OCI-LY1 (cell line): ENCODE results near the gene EREG.

Source experiments
- H2AFZ ChIP-seq: fragments of 200-600 bp; sonication (generic), shearing (Covaris generic); 2 replicates; pipeline ENCODE4 v1.6.0; 2014; ENCODE audit warnings: antibody characterized with exemption, mild to moderate bottlenecking, low read length
- H3F3A ChIP-seq: fragments of 200-600 bp; sonication (generic), shearing (Covaris generic); 2 replicates; pipeline ENCODE4 v1.6.0; 2014; ENCODE audit warnings: mild to moderate bottlenecking, antibody characterized with exemption, low read length, moderate library complexity; ENCODE audit not compliant: insufficient read depth
- H3K27ac ChIP-seq: fragments of 200-600 bp; sonication (generic); 2 replicates; pipeline ENCODE4 v1.5.1; 2014; ENCODE audit warnings: low read length, mixed run types, mild to moderate bottlenecking, low read depth; ENCODE audit not compliant: poor library complexity, severe bottlenecking
- H3K27me3 ChIP-seq: fragments of 200-600 bp; sonication (generic); 2 replicates; pipeline ENCODE4 v1.6.0; 2014; ENCODE audit warnings: antibody characterized with exemption, mild to moderate bottlenecking, low read length, moderate library complexity; ENCODE audit not compliant: insufficient read depth
- H3K36me3 ChIP-seq: fragments of 200-600 bp; sonication (generic); 2 replicates; pipeline ENCODE4 v1.6.1; 2014; ENCODE audit warnings: mild to moderate bottlenecking, antibody characterized with exemption, low read length, moderate library complexity, mixed read lengths; ENCODE audit not compliant: insufficient read depth
- H3K4me1 ChIP-seq: fragments of 200-600 bp; sonication (generic); 2 replicates; pipeline ENCODE4 v1.5.1; 2014; ENCODE audit warnings: mild to moderate bottlenecking, low read length, moderate library complexity; ENCODE audit not compliant: insufficient read depth, severe bottlenecking
- H3K4me2 ChIP-seq: fragments of 200-600 bp; sonication (generic), shearing (Covaris generic); 2 replicates; pipeline ENCODE4 v1.6.1; 2014; ENCODE audit warnings: low read length
- H3K4me3 ChIP-seq: fragments of 200-600 bp; sonication (generic); 2 replicates; pipeline ENCODE4 v1.5.1; 2014; ENCODE audit warnings: low read length, low read depth, mild to moderate bottlenecking, mixed read lengths; ENCODE audit not compliant: poor library complexity, severe bottlenecking
- H3K79me2 ChIP-seq: fragments of 200-600 bp; shearing (Covaris generic); 2 replicates; pipeline ENCODE4 v1.6.1; 2016; ENCODE audit warnings: mixed run types, low read length, mixed read lengths; ENCODE audit not compliant: insufficient read depth
- H3K9ac ChIP-seq: fragments of 200-600 bp; sonication (generic), shearing (Covaris generic); 2 replicates; pipeline ENCODE4 v1.6.1; 2014; ENCODE audit warnings: mild to moderate bottlenecking, low read length, mixed read lengths
- H3K9me2 ChIP-seq: fragments of 200-600 bp; sonication (generic), shearing (Covaris generic); 2 replicates; pipeline ENCODE4 v1.6.1; 2014; ENCODE audit warnings: low read depth, mild to moderate bottlenecking, low read length, mixed read lengths
- H3K9me3 ChIP-seq: fragments of 200-600 bp; shearing (Covaris generic); 2 replicates; pipeline ENCODE4 v1.6.1; 2014; ENCODE audit warnings: low read length, mixed read lengths
- H4K20me1 ChIP-seq: fragments of 200-600 bp; sonication (generic), shearing (Covaris generic); 2 replicates; pipeline ENCODE4 v1.6.0; 2016; ENCODE audit warnings: mild to moderate bottlenecking, low read length; ENCODE audit not compliant: insufficient read depth
- EZH2 ChIP-seq: fragments of 200-600 bp; sonication (generic), shearing (Covaris generic); IDR thresholded peaks from 2 replicates; pipeline ENCODE4 v1.8.0; 2017; ENCODE audit warnings: borderline replicate concordance, mixed run types, mild to moderate bottlenecking, antibody characterized with exemption, low read length, moderate library complexity, mixed read lengths
- TF ChIP-seq, protein P1 (sequence below): fragments of 200-600 bp; sonication (generic), shearing (Covaris generic); IDR thresholded peaks from 2 replicates; pipeline ENCODE4 v1.5.1; 2017; ENCODE audit warnings: mild to moderate bottlenecking, antibody characterized with exemption, low read length, moderate library complexity, mixed read lengths

EREG gene

GRCh38 chr4:74324262-74324661 lies 40.7 kb upstream of the EREG start:
- no peaks in the 10 kb centered on the region for H3K79me2 ChIP-seq
- no peaks in the 10 kb centered on the region for H3F3A ChIP-seq
- H3K9me2 ChIP-seq = no peaks in the 10 kb centered on the region
- H3K4me2 ChIP-seq = no peak overlapping the region
- H3K4me3 ChIP-seq = no peak overlapping the region
- no peaks in the 10 kb centered on the region for H3K4me1 ChIP-seq
- no peak overlapping the region for H3K27ac ChIP-seq
- no peaks in the 10 kb centered on the region for H3K27me3 ChIP-seq
- no peak for TF ChIP-seq EZH2
- TF ChIP-seq, protein P1, sequence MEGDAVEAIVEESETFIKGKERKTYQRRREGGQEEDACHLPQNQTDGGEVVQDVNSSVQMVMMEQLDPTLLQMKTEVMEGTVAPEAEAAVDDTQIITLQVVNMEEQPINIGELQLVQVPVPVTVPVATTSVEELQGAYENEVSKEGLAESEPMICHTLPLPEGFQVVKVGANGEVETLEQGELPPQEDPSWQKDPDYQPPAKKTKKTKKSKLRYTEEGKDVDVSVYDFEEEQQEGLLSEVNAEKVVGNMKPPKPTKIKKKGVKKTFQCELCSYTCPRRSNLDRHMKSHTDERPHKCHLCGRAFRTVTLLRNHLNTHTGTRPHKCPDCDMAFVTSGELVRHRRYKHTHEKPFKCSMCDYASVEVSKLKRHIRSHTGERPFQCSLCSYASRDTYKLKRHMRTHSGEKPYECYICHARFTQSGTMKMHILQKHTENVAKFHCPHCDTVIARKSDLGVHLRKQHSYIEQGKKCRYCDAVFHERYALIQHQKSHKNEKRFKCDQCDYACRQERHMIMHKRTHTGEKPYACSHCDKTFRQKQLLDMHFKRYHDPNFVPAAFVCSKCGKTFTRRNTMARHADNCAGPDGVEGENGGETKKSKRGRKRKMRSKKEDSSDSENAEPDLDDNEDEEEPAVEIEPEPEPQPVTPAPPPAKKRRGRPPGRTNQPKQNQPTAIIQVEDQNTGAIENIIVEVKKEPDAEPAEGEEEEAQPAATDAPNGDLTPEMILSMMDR = no peak
- no peak overlapping the region for H3K9ac ChIP-seq
- H2AFZ ChIP-seq = no peak overlapping the region
- no peaks in the 10 kb centered on the region for H3K9me3 ChIP-seq
- no peaks in the 10 kb centered on the region for H4K20me1 ChIP-seq
- H3K36me3 ChIP-seq = no peaks in the 10 kb centered on the region

DNA sequence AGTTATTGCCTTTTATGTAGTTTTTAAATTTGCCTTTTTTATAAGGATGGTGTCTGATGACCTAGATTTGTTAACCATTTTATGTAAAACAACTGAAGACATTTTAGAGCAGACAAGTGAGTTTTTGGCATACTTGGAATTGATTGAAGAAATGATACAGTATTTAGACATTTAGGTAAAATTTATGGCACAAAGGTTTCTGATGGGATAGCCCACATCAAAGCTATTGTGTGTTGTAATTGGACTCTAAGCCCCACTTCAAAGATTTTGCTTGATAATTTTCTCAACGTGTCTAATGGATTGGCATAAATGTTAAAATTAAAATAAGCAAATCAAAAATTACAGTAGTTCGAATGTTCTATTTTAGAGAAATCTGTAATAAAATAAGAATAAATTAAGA lies 39.1 kb upstream of the EREG start:
- Histone ChIP-seq H3K4me3 (no peak overlapping the region), H3K9ac (no peak overlapping the region), H3K36me3 (no peaks in the 10 kb centered on the region), H3K9me3 (no peaks in the 10 kb centered on the region), H3K4me1 (no peaks in the 10 kb centered on the region), H4K20me1 (no peaks in the 10 kb centered on the region), H3F3A (no peaks in the 10 kb centered on the region), H3K27me3 (no peaks in the 10 kb centered on the region), H2AFZ (no peak overlapping the region), H3K79me2 (no peaks in the 10 kb centered on the region), H3K9me2 (no peaks in the 10 kb centered on the region), H3K4me2 (no peak overlapping the region), H3K27ac (no peak overlapping the region)
- TF ChIP-seq EZH2 = no peak
- TF ChIP-seq, protein P1 = no peak

GRCh38 chr4:74327762-74328161 lies 37.2 kb upstream of the EREG start:
- H3K27me3 ChIP-seq = no peaks in the 10 kb centered on the region
- H3K27ac ChIP-seq = no peak overlapping the region
- H4K20me1 ChIP-seq = no peaks in the 10 kb centered on the region
- no peak overlapping the region for H3K9ac ChIP-seq
- no peak overlapping the region for H3K4me3 ChIP-seq
- no peak overlapping the region for H3K4me2 ChIP-seq
- no peaks in the 10 kb centered on the region for H3K9me3 ChIP-seq
- TF ChIP-seq, protein P1 = no peak
- TF ChIP-seq EZH2 = no peak
- H3K36me3 ChIP-seq = no peaks in the 10 kb centered on the region
- H3K4me1 ChIP-seq = no peaks in the 10 kb centered on the region
- H3K79me2 ChIP-seq = no peaks in the 10 kb centered on the region
- H2AFZ ChIP-seq = no peak overlapping the region
- no peaks in the 10 kb centered on the region for H3F3A ChIP-seq
- no peaks in the 10 kb centered on the region for H3K9me2 ChIP-seq
